GM12878 (cell line): Measurements from ENCODE around the gene RRP12. TPM values are rescaled to one million over a fixed set of nuclear protein-coding genes. Genes with fewer than 3 reads are reported as not detected.

Source experiments
- ATAC-seq: fragments of 200-7000 bp; cut with Tn5 transposase; 3 replicates; pipeline ENCODE4 v1.9.1; 2020; ENCODE audit warnings: mild to moderate bottlenecking, moderate library complexity
- BruUV-seq: library from RNA; stranded (reverse); fragments of 400-500 nt; replicated peaks from 2 replicates; lab custom pipeline; 2021; lab: Mats Ljungman, UMichigan
- CTCF ChIA-PET: fragments of 300-600 bp; sonication (Branson Sonifier 250); formaldehyde crosslinking; extraction: SDS; loops from one replicate; lab custom pipeline; 2021; ENCODE audit warnings: inconsistent platforms; lab: Yijun Ruan, JAX
- POLR2A ChIA-PET: fragments of 350-600 bp; formaldehyde crosslinking; extraction: SDS; loops from one replicate; lab custom pipeline; 2021; ENCODE audit warnings: inconsistent platforms; lab: Charles Lee
- RAD21 ChIA-PET: fragments of 300-600 bp; sonication (Branson Sonifier 250); formaldehyde crosslinking; loops from one replicate; lab custom pipeline; 2023; ENCODE audit warnings: antibody characterized with exemption; ENCODE audit not compliant: unreplicated experiment; lab: Charles Lee
- SMC1A ChIA-PET: fragments of 300-600 bp; sonication (Branson Sonifier 250); formaldehyde crosslinking; loops from one replicate; lab custom pipeline; 2023; ENCODE audit not compliant: unreplicated experiment, uncharacterized antibody; lab: Charles Lee
- DNase-seq: peaks from one replicate; pipeline ENCODE4 v3.0.0-alpha.2; 2011; ENCODE audit warnings: low read depth, low spot score
- FAIRE-seq: peaks from 3 replicates; lab custom pipeline; 2011; peaks lifted over from hg19 to GRCh38; lab: Jason Lieb, UNC
- H2AFZ ChIP-seq: 2 replicates; pipeline ENCODE4 v1.6.0; 2011; ENCODE audit warnings: low read depth, low read length, control low read depth; ENCODE audit not compliant: control insufficient read depth
- H3K27ac ChIP-seq: 2 replicates; pipeline ENCODE4 v1.5.1; 2011; ENCODE audit warnings: control low read depth; ENCODE audit not compliant: control insufficient read depth, insufficient read depth
- H3K27me3 ChIP-seq, 2 experiments: replicated peaks in 1 of 2; 2 replicates each; pipeline versions ENCODE4 v1.6.0 to v1.6.1; 2011; ENCODE audit warnings: low read length in 1 of 2; ENCODE audit not compliant: control insufficient read depth in 2 of 2, insufficient read depth in 2 of 2
- H3K36me3 ChIP-seq, 2 experiments: 2 replicates each; pipeline ENCODE4 v1.5.1; 2011; ENCODE audit warnings: low read length in 1 of 2; ENCODE audit not compliant: control insufficient read depth in 2 of 2, insufficient read depth in 2 of 2
- H3K4me1 ChIP-seq: 2 replicates; pipeline ENCODE4 v1.6.1; 2011; ENCODE audit warnings: mild to moderate bottlenecking, low read length, moderate library complexity, mixed read lengths; ENCODE audit not compliant: control insufficient read depth, insufficient read depth
- H3K4me2 ChIP-seq: 2 replicates; pipeline ENCODE4 v1.6.0; 2011; ENCODE audit warnings: control low read depth; ENCODE audit not compliant: control insufficient read depth, insufficient read depth
- H3K4me3 ChIP-seq: fragments of 200-600 bp; sonication (generic); 2 replicates; pipeline ENCODE4 v1.5.1; 2016
- H3K79me2 ChIP-seq: 2 replicates; pipeline ENCODE4 v1.6.0; 2011; ENCODE audit warnings: low read length; ENCODE audit not compliant: control insufficient read depth, insufficient read depth
- H3K9ac ChIP-seq: 2 replicates; pipeline ENCODE4 v1.8.0; 2011; ENCODE audit warnings: low read length, control low read depth, mixed read lengths; ENCODE audit not compliant: control insufficient read depth, insufficient read depth
- H3K9me3 ChIP-seq: replicated peaks from 3 replicates; pipeline ENCODE4 v1.5.1; 2011; ENCODE audit warnings: mild to moderate bottlenecking, low read length; ENCODE audit not compliant: control insufficient read depth, insufficient read depth
- H4K20me1 ChIP-seq: 2 replicates; pipeline ENCODE4 v1.6.0; 2011; ENCODE audit not compliant: control insufficient read depth, insufficient read depth
- ATF7 ChIP-seq: fragments of 450-650 bp; IDR thresholded peaks from 2 replicates; pipeline ENCODE4 v1.6.1; 2016; ENCODE audit warnings: low read depth, mild to moderate bottlenecking
- BCL11A ChIP-seq: IDR thresholded peaks from 2 replicates; pipeline ENCODE4 v1.6.1; 2011; ENCODE audit warnings: low read depth, low read length
- ETV6 ChIP-seq, 2 experiments: fragments of 450-650 bp in 1 of 2; IDR thresholded peaks in 1 of 2; conservative IDR thresholded peaks in 1 of 2; 2 replicates each; pipeline ENCODE4 v1.6.1; 2014; ENCODE audit warnings: antibody characterized with exemption in 1 of 2, borderline replicate concordance in 1 of 2, low read depth in 1 of 2, mild to moderate bottlenecking in 1 of 2, moderate library complexity in 1 of 2
- IKZF2 ChIP-seq, 2 experiments: fragments of 450-650 bp; IDR thresholded peaks; 2 replicates each; pipeline ENCODE4 v1.6.1; 2017; ENCODE audit warnings: mild to moderate bottlenecking in 2 of 2, moderate library complexity in 2 of 2
- JUND ChIP-seq: IDR thresholded peaks from 2 replicates; pipeline ENCODE4 v1.6.1; 2012; ENCODE audit warnings: low read depth, mild to moderate bottlenecking, low read length, improper control_type of control experiment, moderate library complexity
- MXI1 ChIP-seq: fragments of 150-350 bp; IDR thresholded peaks from 2 replicates; pipeline ENCODE4 v1.6.1; 2011; ENCODE audit warnings: low read depth, mild to moderate bottlenecking, inconsistent platforms, low read length, improper control_type of control experiment
- PAX8 ChIP-seq: fragments of 450-650 bp; IDR thresholded peaks from 2 replicates; pipeline ENCODE4 v1.6.1; 2017; ENCODE audit warnings: mild to moderate bottlenecking, moderate library complexity
- POLR2A ChIP-seq: IDR thresholded peaks from 2 replicates; pipeline ENCODE4 v1.6.1; 2011; ENCODE audit warnings: low read depth, mild to moderate bottlenecking, low read length
- RFX5 ChIP-seq: IDR thresholded peaks from 2 replicates; pipeline ENCODE4 v1.6.1; 2011; ENCODE audit warnings: low read depth, low read length, improper control_type of control experiment
- SMAD1 ChIP-seq: fragments of 450-650 bp; IDR thresholded peaks from 2 replicates; pipeline ENCODE4 v1.6.1; 2018; ENCODE audit warnings: mild to moderate bottlenecking, low read depth; ENCODE audit not compliant: partially characterized antibody
- SPI1 ChIP-seq: IDR thresholded peaks from 2 replicates; pipeline ENCODE4 v1.6.1; 2011; ENCODE audit warnings: low read depth, mild to moderate bottlenecking, low read length, moderate library complexity, borderline replicate concordance; ENCODE audit not compliant: insufficient read depth
- YY1 ChIP-seq: IDR thresholded peaks from 2 replicates; pipeline ENCODE4 v1.6.1; 2011; ENCODE audit warnings: low read depth, mild to moderate bottlenecking, low read length
- ZNF217 ChIP-seq: fragments of 450-650 bp; IDR thresholded peaks from 2 replicates; pipeline ENCODE4 v1.6.1; 2017; ENCODE audit warnings: antibody characterized with exemption, mild to moderate bottlenecking
- WGBS: methylation state at CpG from one replicate; pipeline ENCODE4 v1.1.6; 2016; ENCODE audit warnings: low lambda C conversion rate; ENCODE audit not compliant: insufficient replicate concordance, insufficient coverage; ENCODE audit errors: missing lambda C conversion rate; 5-methylcytosine and 5-hydroxymethylcytosine counted together
- in situ Hi-C: fragments of 300-500 bp; cut with MboI; formaldehyde crosslinking; loops from 9 replicates; pipeline ENCODE4 v1.14.3; 2018; ENCODE audit warnings: mixed read lengths
- intact Hi-C: fragments of 100-400 bp; cut with micrococcal nuclease; formaldehyde crosslinking; loops from one replicate; pipeline ENCODE4 v1.14.2; 2022; ENCODE audit not compliant: unreplicated experiment
- polyA plus RNA-seq, 11 experiments: library from polyadenylated mRNA; depleted of rRNA in 4 of 11; unstranded in 6 of 11; stranded (reverse) in 5 of 11; fragments of >200 nt; fragmentation: Nextera tagmentation in 4 of 11; fragmentation: Illumina TruSeq in 1 of 11; extraction: Ambion mirVana in 4 of 11; extraction: Trizol in 1 of 11; gene quantifications; 1 replicate in 1 of 11; 2 replicates in 10 of 11; pipeline versions ENCODE4 v1.2.1 to v1.2.3, GENCODE V29; 2011 to 2016; ENCODE audit warnings: inconsistent platforms in 2 of 11, missing spikeins in 2 of 11, low read depth in 1 of 11
- total RNA-seq, 4 experiments: library from RNA; depleted of rRNA in 3 of 4; stranded (reverse); fragments of >200 nt in 3 of 4; fragmentation: Illumina TruSeq in 1 of 4; extraction: Trizol in 1 of 4; gene quantifications; 2 replicates each; pipeline versions ENCODE4 v1.2.1 to v1.2.3, GENCODE V29; 2013 to 2021
- TF ChIP-seq, protein P1 (sequence below): IDR thresholded peaks from 2 replicates; pipeline ENCODE4 v1.6.1; 2012; ENCODE audit warnings: low read depth, low read length, improper control_type of control experiment
- TF ChIP-seq, protein P2 (sequence below): fragments of 150-350 bp; IDR thresholded peaks from 2 replicates; pipeline ENCODE4 v1.6.1; 2016; ENCODE audit warnings: low read depth, low read length
- TF ChIP-seq, protein P3 (sequence below): fragments of 150-350 bp; IDR thresholded peaks from 2 replicates; pipeline ENCODE4 v1.6.1; 2014; ENCODE audit warnings: mild to moderate bottlenecking, low read depth, low read length

RRP12 gene
- total and polyA plus RNA-seq, 10 of the 15 experiments (the other 5 are each of a cell fraction or from before 2014, with no cell fraction given): 5.3 to 48.7 (median 16.8) TPM

DNA sequence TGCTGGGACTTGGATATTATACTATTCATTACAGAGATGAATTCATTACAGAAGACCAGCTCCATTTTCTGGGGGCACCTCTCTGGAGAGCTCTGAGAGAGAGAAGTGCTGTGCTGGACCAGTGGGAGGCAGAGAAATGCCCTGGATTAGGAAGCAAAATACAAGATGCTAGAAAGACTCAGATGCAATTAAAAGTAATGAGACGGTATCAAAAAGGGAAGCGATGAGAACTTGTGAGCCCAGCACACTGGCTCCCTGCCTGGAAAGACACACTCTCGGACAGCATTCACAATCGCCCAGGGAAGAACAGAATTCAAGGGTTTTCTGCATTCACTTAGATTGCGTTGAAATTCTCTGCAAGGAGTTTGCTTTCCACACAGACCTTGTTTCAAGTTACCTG is 63.1 kb downstream of the RRP12 start:
- no peak for FAIRE-seq
- WGBS: 66% methylated on average over 5 of the region's 5 CpGs
- no peaks in the 10 kb centered on the region for H3K4me1 ChIP-seq

More for the DNA sequence above, 63.1 kb downstream of the RRP12 start:
- Histone ChIP-seq H3K27me3 (peaks cover 0 to 9% of the 10 kb centered on the region in 2 experiments; a peak in 2 of 4 replicates), H3K27ac (no peak overlapping the region), H3K4me2 (no peak overlapping the region), H3K4me3 (no peak overlapping the region), H3K9ac (no peak overlapping the region)
- ATAC-seq (no peak), DNase-seq (no peak)
- CTCF ChIA-PET: interaction anchor here (0.6 to 1.5 kb wide), 2 partner anchors 59 to 64 kb away, joined by 3 read pairs; no protein-coding TSS in a partner anchor
- in situ Hi-C loops: no loop called here
- TF ChIP-seq PAX8 (no peak), ZNF217 (no peak), ATF7 (no peak), YY1 (no peak), RFX5 (no peak), BCL11A (no peak), ETV6 (conservative IDR thresholded peaks at IDR 0.05 in 1 of 2, IDR thresholded peaks at IDR 0.05 in 1 of 2; ENCODE audit: borderline replicate concordance in 1 of 2, low read depth in 1 of 2) (no peak), SMAD1 (no peak), IKZF2 (IDR thresholded peaks at IDR 0.05) (no peak), JUND (no peak), MXI1 (no peak), POLR2A (no peak), SPI1 (no peak)
- TF ChIP-seq, protein P1, sequence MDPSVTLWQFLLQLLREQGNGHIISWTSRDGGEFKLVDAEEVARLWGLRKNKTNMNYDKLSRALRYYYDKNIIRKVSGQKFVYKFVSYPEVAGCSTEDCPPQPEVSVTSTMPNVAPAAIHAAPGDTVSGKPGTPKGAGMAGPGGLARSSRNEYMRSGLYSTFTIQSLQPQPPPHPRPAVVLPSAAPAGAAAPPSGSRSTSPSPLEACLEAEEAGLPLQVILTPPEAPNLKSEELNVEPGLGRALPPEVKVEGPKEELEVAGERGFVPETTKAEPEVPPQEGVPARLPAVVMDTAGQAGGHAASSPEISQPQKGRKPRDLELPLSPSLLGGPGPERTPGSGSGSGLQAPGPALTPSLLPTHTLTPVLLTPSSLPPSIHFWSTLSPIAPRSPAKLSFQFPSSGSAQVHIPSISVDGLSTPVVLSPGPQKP: no peak
- TF ChIP-seq, protein P2, sequence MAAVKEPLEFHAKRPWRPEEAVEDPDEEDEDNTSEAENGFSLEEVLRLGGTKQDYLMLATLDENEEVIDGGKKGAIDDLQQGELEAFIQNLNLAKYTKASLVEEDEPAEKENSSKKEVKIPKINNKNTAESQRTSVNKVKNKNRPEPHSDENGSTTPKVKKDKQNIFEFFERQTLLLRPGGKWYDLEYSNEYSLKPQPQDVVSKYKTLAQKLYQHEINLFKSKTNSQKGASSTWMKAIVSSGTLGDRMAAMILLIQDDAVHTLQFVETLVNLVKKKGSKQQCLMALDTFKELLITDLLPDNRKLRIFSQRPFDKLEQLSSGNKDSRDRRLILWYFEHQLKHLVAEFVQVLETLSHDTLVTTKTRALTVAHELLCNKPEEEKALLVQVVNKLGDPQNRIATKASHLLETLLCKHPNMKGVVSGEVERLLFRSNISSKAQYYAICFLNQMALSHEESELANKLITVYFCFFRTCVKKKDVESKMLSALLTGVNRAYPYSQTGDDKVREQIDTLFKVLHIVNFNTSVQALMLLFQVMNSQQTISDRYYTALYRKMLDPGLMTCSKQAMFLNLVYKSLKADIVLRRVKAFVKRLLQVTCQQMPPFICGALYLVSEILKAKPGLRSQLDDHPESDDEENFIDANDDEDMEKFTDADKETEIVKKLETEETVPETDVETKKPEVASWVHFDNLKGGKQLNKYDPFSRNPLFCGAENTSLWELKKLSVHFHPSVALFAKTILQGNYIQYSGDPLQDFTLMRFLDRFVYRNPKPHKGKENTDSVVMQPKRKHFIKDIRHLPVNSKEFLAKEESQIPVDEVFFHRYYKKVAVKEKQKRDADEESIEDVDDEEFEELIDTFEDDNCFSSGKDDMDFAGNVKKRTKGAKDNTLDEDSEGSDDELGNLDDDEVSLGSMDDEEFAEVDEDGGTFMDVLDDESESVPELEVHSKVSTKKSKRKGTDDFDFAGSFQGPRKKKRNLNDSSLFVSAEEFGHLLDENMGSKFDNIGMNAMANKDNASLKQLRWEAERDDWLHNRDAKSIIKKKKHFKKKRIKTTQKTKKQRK: no peak
- TF ChIP-seq, protein P3, sequence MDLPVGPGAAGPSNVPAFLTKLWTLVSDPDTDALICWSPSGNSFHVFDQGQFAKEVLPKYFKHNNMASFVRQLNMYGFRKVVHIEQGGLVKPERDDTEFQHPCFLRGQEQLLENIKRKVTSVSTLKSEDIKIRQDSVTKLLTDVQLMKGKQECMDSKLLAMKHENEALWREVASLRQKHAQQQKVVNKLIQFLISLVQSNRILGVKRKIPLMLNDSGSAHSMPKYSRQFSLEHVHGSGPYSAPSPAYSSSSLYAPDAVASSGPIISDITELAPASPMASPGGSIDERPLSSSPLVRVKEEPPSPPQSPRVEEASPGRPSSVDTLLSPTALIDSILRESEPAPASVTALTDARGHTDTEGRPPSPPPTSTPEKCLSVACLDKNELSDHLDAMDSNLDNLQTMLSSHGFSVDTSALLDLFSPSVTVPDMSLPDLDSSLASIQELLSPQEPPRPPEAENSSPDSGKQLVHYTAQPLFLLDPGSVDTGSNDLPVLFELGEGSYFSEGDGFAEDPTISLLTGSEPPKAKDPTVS: no peak
- TF ChIP-seq, all 136 proteins: peak for 0
- RAD21 ChIA-PET: no interaction called here
- Histone ChIP-seq H3K79me2 (no peaks in the 10 kb centered on the region), H3K36me3 (no peaks in the 10 kb centered on the region), H4K20me1 (no peaks in the 10 kb centered on the region), H2AFZ (no peak overlapping the region), H3K9me3 (no peaks in the 10 kb centered on the region)
- POLR2A ChIA-PET: no interaction called here
- no TSS peak for BruUV-seq
- SMC1A ChIA-PET: interaction anchor here (1.1 kb wide), 1 partner anchor 11 kb away, joined by 3 read pairs; no protein-coding TSS in a partner anchor
- intact Hi-C loops: no loop called here
